ENCODE results near the gene VAMP7.

DNA sequence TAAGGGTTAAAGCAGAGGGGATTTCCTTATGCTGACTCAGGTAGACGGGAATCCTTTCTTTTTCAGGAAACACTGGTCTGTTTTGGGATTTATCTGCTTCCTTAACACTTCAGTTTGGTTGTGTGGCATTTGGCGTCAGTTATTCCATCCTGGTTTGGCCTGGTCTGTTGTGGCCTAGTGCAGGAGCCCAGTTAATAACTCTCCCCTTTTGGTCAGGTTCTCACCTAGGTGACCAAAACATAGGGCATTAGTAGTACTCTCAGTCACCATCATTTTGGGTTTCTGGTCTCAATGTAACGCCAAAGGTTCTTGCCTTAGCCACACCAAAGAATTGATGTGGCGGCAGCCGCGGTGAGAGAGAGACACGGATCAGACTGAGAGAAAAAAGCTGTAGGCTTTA is 76.7 kb downstream of the VAMP7 start:
- TF ChIP-seq, protein P1, sequence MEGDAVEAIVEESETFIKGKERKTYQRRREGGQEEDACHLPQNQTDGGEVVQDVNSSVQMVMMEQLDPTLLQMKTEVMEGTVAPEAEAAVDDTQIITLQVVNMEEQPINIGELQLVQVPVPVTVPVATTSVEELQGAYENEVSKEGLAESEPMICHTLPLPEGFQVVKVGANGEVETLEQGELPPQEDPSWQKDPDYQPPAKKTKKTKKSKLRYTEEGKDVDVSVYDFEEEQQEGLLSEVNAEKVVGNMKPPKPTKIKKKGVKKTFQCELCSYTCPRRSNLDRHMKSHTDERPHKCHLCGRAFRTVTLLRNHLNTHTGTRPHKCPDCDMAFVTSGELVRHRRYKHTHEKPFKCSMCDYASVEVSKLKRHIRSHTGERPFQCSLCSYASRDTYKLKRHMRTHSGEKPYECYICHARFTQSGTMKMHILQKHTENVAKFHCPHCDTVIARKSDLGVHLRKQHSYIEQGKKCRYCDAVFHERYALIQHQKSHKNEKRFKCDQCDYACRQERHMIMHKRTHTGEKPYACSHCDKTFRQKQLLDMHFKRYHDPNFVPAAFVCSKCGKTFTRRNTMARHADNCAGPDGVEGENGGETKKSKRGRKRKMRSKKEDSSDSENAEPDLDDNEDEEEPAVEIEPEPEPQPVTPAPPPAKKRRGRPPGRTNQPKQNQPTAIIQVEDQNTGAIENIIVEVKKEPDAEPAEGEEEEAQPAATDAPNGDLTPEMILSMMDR (IDR thresholded peaks at IDR 0.05; ENCODE audit: insufficient read depth, low read length, poor library complexity, severe bottlenecking), result no peak
- TF ChIP-seq EZH2phosphoT487 (conservative IDR thresholded peaks at IDR 0.05; ENCODE audit: low read length), result no peak

Data from SU-DHL-6 (cell line).